GM06990 (cell line): Measurements from ENCODE around the gene ACSL1.
A peak's percentile ranks its signal among the peaks of the same experiment; 100 is the strongest.

Experiments used
- DNase-seq: peaks from one replicate; pipeline ENCODE4 v3.0.0-alpha.2; 2011; ENCODE audit not compliant: insufficient read length; ENCODE audit errors: extremely low read depth
- H3K27me3 ChIP-seq: replicated peaks from 2 replicates; pipeline ENCODE4 v1.6.0; 2011; ENCODE audit warnings: low read length; ENCODE audit not compliant: control insufficient read depth, insufficient read depth
- H3K36me3 ChIP-seq: 2 replicates; pipeline ENCODE4 v1.5.1; 2011; ENCODE audit warnings: low read length; ENCODE audit not compliant: control insufficient read depth, insufficient read depth
- H3K4me3 ChIP-seq: replicated peaks from 2 replicates; pipeline ENCODE4 v1.5.1; 2011; ENCODE audit warnings: low read depth, mild to moderate bottlenecking, control low read depth, low read length
- TF ChIP-seq, protein P1 (sequence below): IDR thresholded peaks from 2 replicates; pipeline ENCODE4 v1.5.1; 2011; ENCODE audit warnings: low read length, control low read depth, mild to moderate bottlenecking, inconsistent platforms; ENCODE audit not compliant: insufficient read depth, poor library complexity, severe bottlenecking

ACSL1 gene

DNA sequence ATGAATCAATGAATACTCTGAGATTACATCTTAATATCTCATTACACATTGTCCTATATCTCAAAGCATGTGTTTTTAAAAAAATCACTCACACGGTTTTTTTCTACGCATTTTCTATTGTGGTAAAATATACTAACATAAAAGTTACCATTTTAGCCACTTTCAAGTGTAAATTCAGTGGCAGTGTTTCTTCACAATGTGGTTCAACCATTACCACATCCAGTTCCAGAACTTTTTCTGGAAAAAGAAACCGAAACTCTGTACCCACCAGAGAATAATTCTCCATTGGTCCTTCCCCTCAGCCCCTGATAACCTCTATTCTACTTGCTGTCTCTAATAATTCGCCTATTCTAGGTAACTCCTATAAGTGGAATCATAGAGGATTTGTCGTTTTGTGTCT is 35.3 kb upstream of the ACSL1 start:
- TF ChIP-seq, protein P1, sequence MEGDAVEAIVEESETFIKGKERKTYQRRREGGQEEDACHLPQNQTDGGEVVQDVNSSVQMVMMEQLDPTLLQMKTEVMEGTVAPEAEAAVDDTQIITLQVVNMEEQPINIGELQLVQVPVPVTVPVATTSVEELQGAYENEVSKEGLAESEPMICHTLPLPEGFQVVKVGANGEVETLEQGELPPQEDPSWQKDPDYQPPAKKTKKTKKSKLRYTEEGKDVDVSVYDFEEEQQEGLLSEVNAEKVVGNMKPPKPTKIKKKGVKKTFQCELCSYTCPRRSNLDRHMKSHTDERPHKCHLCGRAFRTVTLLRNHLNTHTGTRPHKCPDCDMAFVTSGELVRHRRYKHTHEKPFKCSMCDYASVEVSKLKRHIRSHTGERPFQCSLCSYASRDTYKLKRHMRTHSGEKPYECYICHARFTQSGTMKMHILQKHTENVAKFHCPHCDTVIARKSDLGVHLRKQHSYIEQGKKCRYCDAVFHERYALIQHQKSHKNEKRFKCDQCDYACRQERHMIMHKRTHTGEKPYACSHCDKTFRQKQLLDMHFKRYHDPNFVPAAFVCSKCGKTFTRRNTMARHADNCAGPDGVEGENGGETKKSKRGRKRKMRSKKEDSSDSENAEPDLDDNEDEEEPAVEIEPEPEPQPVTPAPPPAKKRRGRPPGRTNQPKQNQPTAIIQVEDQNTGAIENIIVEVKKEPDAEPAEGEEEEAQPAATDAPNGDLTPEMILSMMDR = no peak

DNA sequence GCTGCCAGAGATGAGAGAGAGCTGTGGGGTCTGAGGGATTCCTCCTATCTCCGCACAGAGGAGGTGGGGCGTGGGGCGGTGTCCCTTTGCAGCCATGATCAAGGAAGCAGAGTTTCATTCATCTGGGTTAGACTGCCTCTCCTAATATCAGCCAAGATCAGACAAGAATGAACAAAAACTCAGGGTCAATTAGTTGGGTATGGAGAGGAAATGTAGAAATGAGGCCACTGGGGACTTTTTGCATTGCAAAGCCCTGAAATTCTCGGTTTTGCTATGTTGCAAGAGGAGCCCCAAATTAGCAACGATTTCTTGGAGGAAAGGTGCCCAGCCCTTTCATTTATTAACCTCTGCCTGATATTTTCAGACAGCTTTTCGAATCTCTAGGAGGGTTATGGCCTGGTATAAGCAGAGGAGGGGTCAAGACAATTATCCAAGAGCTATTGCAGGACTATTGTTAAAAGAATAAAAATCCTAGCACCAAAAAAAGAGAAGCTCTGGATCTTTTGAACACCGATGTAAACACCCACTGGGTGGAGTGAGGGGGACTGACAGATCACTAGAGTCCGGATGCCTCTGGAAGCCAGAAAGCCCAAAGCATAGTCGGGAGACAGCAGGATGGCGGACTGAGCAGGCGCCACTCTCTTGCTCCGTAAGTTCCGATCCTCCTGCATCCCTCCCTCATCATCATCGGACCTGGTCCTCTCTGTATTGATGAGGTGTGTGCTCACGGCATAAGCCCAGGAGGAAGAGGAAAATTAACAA is 34.4 kb upstream of the ACSL1 start:
- H3K27me3 ChIP-seq = no peaks in the 10 kb centered on the region
- TF ChIP-seq, protein P1 = no peak
- peak; percentile 50 for DNase-seq
- H3K36me3 ChIP-seq = no peaks in the 10 kb centered on the region
- no peak overlapping the region for H3K4me3 ChIP-seq

More for the DNA sequence above, 35.3 kb upstream of the ACSL1 start:
- Histone ChIP-seq H3K36me3 (no peaks in the 10 kb centered on the region), H3K27me3 (no peaks in the 10 kb centered on the region), H3K4me3 (no peak overlapping the region)
- no peak for DNase-seq

DNA sequence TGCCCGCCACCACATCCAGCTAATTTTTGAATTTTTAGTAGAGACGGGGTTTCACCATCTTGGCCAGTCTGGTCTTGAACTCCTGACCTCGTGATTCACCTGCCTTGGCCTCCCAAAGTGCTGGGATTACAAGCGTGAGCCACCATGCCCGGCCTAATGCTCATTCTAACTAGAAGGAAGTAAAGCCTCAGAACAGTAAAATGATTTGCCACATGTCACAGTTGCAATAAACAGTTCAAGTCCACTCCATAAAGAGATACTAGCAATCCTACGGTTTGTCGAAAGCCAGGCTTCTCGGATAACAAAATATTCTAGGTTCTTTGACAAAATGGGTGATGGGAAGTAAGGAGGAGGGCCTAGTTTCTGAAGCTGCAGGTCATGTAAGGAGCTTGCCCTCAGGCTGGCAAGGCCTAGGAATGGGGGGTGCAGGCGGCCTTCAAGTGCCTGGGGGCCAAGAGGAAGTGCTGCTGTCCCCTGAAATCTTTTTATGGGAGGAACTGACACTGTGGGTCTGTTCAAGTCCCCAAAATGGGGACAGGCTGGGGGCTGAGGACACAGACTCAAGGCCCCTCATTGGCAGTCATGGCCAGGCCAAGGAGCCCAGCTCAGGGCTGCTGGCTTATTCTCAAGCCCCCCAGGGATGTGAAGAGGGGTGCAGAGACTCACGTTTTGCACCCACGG is 31.8 kb upstream of the ACSL1 start:
- no peak for DNase-seq
- H3K4me3 ChIP-seq = no peak overlapping the region
- H3K36me3 ChIP-seq = no peaks in the 10 kb centered on the region
- TF ChIP-seq, protein P1 = no peak
- H3K27me3 ChIP-seq = no peaks in the 10 kb centered on the region

DNA sequence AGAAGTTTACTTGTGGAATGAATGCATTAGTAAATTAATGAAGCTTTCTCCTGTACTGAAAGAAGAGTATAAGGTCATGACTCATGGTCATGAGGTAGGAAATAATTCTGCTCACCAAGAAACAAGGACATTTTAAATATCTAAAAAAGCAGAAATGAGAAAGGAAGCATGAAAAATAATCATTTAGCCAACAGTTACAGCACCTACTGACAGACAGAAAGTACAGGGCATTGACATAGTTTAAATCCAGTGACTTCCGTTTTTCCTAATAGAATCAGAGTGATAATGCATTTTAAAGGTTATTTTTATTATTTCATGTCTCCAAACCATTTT is 30.5 kb upstream of the ACSL1 start:
- TF ChIP-seq, protein P1 = no peak
- no peak for DNase-seq
- no peaks in the 10 kb centered on the region for H3K27me3 ChIP-seq
- no peak overlapping the region for H3K4me3 ChIP-seq
- no peaks in the 10 kb centered on the region for H3K36me3 ChIP-seq

DNA sequence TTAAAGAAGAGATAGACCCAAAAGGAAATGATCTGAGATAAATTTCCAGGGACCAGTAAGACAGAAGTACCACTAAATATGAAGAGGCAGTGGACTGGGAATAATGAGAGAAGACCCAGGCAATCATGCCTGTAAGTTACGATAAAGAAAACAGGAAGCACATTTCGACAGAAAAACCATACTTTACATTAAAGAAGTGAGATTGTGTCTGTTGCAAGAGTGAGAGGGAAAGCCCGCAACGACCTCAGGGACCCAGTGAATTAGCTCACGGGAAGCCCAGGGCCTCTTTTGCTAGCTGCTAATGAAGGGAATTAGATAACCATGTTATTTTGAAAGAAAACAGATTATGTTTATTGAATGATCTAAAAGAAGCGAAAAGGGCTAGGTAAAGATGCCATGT is 28.9 kb upstream of the ACSL1 start:
- Histone ChIP-seq H3K4me3 (no peak overlapping the region; the same call in 1 of the 2 replicates), H3K27me3 (no peaks in the 10 kb centered on the region), H3K36me3 (no peaks in the 10 kb centered on the region)
- peak; percentile 53 for DNase-seq
- TF ChIP-seq, protein P1 = no peak
